Muscle layer of colon (tissue), 2 donors: Measurements from ENCODE around the gene APOE.
"Not testable (repeated sequence)": the region's sequence is repeated elsewhere in the genome, so short reads cannot be mapped to it uniquely, and the experiment has no call there.

ENCODE experiments used
- H3K27ac ChIP-seq: one replicate; pipeline ENCODE4 v1.7.0; 2013; ENCODE audit warnings: low read depth, mild to moderate bottlenecking, low read length, moderate library complexity
- H3K27me3 ChIP-seq, 2 donors: one replicate each; pipeline ENCODE4 v1.7.0; 2013; ENCODE audit warnings: low read length in 2 of 2, mild to moderate bottlenecking in 2 of 2; ENCODE audit not compliant: insufficient read depth in 2 of 2, control insufficient read depth in 1 of 2
- H3K36me3 ChIP-seq: one replicate; pipeline ENCODE4 v1.7.0; 2013; ENCODE audit warnings: mild to moderate bottlenecking, low read length; ENCODE audit not compliant: insufficient read depth
- H3K4me1 ChIP-seq: one replicate; pipeline ENCODE4 v1.7.0; 2013; ENCODE audit warnings: mild to moderate bottlenecking, low read length; ENCODE audit not compliant: insufficient read depth
- H3K4me3 ChIP-seq, 2 donors: one replicate each; pipeline ENCODE4 v1.7.0; 2013; ENCODE audit warnings: low read length in 2 of 2, low read depth in 1 of 2, mild to moderate bottlenecking in 1 of 2, moderate library complexity in 1 of 2
- H3K9ac ChIP-seq: one replicate; pipeline ENCODE4 v1.7.0; 2013; ENCODE audit warnings: low read length
- H3K9me3 ChIP-seq: one replicate; pipeline ENCODE4 v1.7.0; 2013; ENCODE audit warnings: mild to moderate bottlenecking, low read length
- donor health status: abdominal sarcoma.
- donor health status: Adenocarcinoma of cecum.

Gene APOE

DNA sequence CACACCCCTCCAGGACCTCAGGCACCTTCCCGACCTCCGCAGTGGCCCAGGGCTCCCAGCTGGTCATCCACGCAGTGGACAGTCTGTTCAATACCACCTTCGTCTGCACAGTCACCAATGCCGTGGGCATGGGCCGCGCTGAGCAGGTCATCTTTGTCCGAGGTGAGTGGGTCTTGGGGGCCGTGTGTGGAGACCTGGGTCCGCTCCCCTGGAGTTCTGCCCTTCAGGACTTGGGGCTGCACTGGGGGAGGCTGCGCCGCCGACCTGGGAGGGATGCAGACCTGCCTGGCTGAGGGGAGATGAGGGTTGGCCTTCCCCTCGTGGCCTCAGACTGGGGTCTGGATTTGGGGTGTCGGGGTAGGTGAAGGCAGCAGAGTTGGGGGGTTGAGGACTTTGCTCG is 31.3 kb upstream of the APOE start:
- H3K27ac ChIP-seq = no peak overlapping the region

DNA sequence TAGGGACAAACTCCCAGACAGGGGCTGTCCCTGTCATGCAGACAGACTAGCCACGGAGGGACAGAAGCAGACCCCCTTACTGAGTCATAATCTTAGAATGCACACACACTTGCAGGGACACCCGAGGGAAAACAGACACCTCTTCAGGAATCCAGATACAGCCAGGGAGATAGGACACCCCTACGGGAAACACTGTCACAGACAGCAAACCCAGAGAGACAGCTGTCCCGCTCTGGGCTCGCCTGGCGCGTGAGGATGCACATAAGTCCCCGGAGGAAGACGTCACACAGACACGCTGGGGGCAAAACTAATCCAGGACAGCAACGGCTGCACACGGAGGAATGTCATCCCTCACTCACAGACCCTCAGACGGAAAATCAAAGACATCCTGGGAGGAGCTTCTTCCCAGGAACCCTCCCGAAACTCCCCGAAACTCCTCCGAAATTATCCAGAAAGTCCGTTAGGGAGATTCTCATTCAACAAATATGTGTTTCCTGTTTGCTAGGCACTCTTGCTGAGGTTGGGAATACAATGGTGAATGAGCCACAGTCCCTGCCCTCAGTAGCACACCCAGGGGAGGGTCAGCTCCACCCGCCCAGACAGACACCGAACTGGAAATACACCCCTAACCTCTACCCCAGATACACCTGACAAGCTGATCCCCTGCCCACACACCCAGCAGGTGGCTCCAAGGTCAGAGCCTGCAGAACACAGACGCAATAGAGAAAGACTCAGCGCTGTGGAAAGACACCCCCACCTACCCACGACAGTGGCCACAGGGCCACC is 29.7 kb upstream of the APOE start:
- Histone ChIP-seq H3K9me3 (no peaks in the 10 kb centered on the region), H3K27ac (no peak overlapping the region), H3K4me3 (no peak overlapping the region), H3K27me3 (no peaks in the 10 kb centered on the region), H3K4me1 (no peaks in the 10 kb centered on the region), H3K36me3 (peaks cover 54% of the 10 kb centered on the region), H3K9ac (no peak overlapping the region)

More for the DNA sequence above, 31.3 kb upstream of the APOE start:
- H3K9me3 ChIP-seq = no peaks in the 10 kb centered on the region
- peaks cover 54% of the 10 kb centered on the region for H3K36me3 ChIP-seq
- no peaks in the 10 kb centered on the region for H3K4me1 ChIP-seq
- H3K9ac ChIP-seq = no peak overlapping the region
- H3K4me3 ChIP-seq = no peak overlapping the region
- no peaks in the 10 kb centered on the region for H3K27me3 ChIP-seq

DNA sequence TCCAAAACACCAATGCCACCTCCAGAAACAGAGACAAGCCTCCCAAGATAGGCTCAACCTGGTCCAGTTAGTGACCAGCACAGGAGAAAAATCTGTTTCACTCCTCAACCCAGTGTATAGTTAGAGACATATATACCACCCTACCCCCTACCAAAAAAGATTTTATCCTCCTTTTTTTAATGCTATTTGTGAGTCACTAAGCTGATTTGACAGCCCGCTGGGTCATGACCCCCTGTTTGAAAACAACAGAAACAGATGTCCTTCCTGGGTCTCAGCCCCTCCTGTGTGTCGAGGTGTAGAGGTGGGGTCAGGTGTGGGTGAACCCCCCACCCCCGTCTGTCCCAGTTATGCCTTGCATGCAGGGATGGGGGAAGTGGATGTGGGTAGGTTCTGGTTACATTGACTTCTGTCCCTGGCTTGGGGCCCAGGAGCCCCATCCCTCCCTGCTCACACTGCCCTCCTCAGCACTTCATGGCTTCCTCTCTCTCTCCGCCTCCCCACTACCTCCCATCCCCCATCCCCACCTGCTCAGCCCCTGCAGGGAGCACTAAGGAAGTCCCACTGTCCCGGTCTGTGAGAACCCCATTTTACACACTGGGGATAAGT is 28.6 kb upstream of the APOE start:
- Histone ChIP-seq H3K36me3 (peaks cover 48% of the 10 kb centered on the region), H3K27me3 (no peaks in the 10 kb centered on the region), H3K27ac (no peak overlapping the region)

DNA sequence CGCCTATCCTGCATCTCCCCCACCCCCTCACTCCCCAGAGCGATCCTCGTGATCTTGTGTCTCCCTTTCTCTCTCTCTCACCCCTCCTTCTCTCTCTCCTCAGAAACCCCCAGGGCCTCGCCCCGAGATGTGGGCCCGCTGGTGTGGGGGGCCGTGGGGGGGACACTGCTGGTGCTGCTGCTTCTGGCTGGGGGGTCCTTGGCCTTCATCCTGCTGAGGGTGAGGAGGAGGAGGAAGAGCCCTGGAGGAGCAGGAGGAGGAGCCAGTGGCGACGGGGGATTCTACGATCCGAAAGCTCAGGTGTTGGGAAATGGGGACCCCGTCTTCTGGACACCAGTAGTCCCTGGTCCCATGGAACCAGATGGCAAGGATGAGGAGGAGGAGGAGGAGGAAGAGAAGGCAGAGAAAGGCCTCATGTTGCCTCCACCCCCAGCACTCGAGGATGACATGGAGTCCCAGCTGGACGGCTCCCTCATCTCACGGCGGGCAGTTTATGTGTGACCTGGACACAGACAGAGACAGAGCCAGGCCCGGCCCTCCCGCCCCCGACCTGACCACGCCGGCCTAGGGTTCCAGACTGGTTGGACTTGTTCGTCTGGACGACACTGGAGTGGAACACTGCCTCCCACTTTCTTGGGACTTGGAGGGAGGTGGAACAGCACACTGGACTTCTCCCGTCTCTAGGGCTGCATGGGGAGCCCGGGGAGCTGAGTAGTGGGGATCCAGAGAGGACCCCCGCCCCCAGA is 27.3 kb upstream of the APOE start:
- no peaks in the 10 kb centered on the region for H3K27me3 ChIP-seq
- no peaks in the 10 kb centered on the region for H3K9me3 ChIP-seq
- no peak overlapping the region for H3K9ac ChIP-seq
- H3K4me3 ChIP-seq = no peak overlapping the region
- no peak overlapping the region for H3K27ac ChIP-seq
- H3K4me1 ChIP-seq = no peaks in the 10 kb centered on the region
- peaks cover 38% of the 10 kb centered on the region for H3K36me3 ChIP-seq

More for the DNA sequence above, 28.6 kb upstream of the APOE start:
- H3K4me1 ChIP-seq = no peaks in the 10 kb centered on the region
- no peak overlapping the region for H3K4me3 ChIP-seq
- no peak overlapping the region for H3K9ac ChIP-seq
- no peaks in the 10 kb centered on the region for H3K9me3 ChIP-seq

DNA sequence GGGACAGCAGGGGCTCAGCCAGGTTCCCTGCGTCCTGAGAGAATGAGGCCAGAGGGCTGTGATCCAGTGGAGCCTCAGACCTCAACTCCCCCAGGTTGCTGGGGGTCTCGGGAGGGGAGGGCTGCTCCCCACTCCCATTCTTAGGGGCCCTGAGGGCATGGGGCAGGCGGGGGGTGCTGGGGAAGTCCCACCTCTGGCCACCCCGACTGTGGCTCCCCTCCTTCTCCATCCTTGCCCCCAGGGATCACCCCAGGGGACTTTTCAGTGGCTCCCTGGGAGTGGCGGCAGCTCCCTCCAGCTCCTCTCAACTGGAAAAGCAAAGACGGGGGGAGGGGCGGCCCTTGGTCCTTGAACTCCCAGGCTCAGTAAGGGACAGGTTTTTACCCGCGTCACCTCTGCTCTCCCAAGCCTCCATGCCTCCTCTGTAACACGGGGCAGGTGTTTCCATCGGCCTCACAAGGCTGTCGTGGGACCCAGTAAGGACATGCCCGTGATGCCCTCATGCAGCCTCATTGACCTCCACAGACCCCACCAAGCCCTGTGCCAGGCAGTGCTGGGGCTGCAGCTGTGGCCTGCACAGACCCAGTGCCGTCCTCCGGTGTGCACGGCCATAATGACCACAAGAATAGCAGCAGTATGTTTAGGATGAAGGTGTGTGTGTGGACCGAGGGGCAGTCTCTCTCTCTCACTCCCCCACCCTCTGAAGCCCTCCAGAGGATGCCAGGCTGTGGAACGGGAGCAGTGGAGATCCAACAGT is 26.1 kb upstream of the APOE start:
- Histone ChIP-seq H3K4me3 (no peak overlapping the region), H3K36me3 (peaks cover 30% of the 10 kb centered on the region), H3K27ac (no peak overlapping the region), H3K27me3 (no peaks in the 10 kb centered on the region), H3K9ac (no peak overlapping the region), H3K4me1 (no peaks in the 10 kb centered on the region), H3K9me3 (no peaks in the 10 kb centered on the region)

DNA sequence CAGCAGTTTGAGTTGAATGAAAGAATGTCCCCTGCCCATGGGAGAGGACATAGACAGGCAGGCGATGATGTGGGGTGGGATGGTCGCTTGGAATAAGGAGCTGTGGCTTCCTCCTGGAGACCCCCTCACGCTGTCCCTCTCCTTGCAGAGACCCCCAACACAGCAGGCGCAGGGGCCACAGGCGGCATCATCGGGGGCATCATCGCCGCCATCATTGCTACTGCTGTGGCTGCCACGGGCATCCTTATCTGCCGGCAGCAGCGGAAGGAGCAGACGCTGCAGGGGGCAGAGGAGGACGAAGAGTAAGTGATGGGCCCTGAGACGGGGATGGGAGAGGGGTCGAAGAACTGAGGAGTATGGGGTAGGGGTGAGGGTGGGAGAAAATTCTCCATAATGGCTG is 23.5 kb upstream of the APOE start:
- Histone ChIP-seq H3K4me1 (no peaks in the 10 kb centered on the region), H3K36me3 (peaks cover 14% of the 10 kb centered on the region)

DNA sequence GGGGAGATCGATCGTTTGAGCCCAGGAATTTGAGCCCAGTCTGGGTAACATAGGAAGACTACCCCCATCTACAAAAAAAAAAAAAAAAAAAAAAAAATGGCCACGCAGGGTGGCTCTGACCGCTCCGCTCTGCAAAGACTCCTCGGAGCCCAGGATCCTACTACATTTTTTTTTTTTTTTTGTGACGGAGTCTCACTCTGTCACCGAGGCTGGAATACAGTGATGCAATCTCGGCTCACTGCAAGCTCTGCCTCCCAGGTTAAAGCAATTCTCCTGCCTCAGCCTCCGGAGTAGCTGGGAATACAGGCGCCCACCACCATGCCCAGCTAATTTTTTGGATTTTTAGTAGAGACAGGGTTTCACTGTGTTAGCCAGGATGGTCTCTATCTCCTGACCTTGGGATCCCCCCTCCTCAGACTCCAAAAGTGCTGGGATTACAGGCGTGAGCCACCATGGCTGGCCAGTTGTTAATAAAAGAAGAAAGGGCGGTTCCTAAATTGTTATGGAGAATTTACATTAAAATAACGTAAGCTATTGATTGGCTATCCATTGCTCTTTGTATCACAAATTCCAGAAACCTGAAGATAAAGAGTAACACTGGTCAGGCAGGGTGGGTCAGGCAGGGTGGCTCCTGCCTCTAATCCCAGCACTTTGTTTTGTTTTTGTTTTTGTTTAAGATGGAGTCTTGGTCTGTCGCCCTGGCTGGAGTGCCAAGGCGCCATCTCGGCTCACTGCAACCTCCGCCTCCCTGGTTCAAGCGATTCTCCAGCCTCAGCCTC is 22.8 kb upstream of the APOE start:
- not testable (repeated sequence) for H3K27me3 ChIP-seq, H3K9me3 ChIP-seq, H3K4me3 ChIP-seq, H3K9ac ChIP-seq, H3K27ac ChIP-seq, H3K4me1 ChIP-seq
- H3K36me3 ChIP-seq = peaks cover 17% of the 10 kb centered on the region

More for the DNA sequence above, 23.5 kb upstream of the APOE start:
- H3K9ac ChIP-seq = no peak overlapping the region
- H3K27me3 ChIP-seq = no peaks in the 10 kb centered on the region
- H3K4me3 ChIP-seq = no peak overlapping the region
- no peaks in the 10 kb centered on the region for H3K9me3 ChIP-seq
- no peak overlapping the region for H3K27ac ChIP-seq

DNA sequence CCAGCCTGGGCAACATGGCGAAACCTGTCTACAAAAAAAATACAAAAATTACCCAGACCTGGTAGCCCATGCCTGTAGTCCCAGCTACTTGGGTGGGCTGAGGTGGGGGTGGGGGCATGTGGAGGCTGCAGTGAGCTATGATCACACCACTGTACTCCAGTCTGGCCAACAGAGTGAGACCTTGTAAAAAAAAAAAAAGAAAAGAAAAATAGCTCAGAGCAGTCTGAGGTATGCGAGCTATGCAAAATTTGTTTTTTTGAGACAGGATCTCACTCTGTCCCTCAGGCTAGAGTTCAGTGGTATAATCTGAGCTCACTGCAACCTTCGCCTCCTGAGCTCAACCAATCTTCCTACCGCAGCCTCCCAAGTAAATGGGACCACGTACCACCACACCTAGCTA is 21.7 kb upstream of the APOE start:
- peaks cover 23% of the 10 kb centered on the region for H3K36me3 ChIP-seq
- H3K27me3 ChIP-seq = no peaks in the 10 kb centered on the region
- H3K9me3 ChIP-seq = no peaks in the 10 kb centered on the region
- H3K4me1 ChIP-seq = no peaks in the 10 kb centered on the region
- no peak overlapping the region for H3K27ac ChIP-seq
- no peak overlapping the region for H3K9ac ChIP-seq
- no peak overlapping the region for H3K4me3 ChIP-seq

DNA sequence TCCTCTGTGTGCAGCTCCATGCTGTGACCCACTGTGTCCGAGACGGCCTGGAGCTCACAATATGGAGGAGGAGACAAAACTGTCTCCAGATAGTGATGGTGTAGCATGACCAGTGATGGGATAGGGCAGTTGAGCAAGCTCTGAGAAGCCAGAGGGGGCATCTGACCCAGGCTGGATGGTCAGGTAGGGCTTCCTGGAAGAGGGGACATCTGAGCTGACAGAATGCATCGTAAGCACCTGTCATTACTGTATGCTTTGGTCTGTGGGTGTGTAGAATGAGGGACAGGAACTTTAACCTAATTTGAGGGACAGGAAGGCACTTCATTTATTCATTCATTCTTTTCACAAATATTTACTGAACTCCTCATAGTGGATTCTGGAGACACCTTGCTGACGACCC is 21.0 kb upstream of the APOE start:
- Histone ChIP-seq H3K4me3 (no peak overlapping the region), H3K9ac (no peak overlapping the region), H3K27me3 (no peaks in the 10 kb centered on the region), H3K27ac (no peak overlapping the region), H3K4me1 (peaks cover 3% of the 10 kb centered on the region), H3K9me3 (no peaks in the 10 kb centered on the region), H3K36me3 (peaks cover 23% of the 10 kb centered on the region)

DNA sequence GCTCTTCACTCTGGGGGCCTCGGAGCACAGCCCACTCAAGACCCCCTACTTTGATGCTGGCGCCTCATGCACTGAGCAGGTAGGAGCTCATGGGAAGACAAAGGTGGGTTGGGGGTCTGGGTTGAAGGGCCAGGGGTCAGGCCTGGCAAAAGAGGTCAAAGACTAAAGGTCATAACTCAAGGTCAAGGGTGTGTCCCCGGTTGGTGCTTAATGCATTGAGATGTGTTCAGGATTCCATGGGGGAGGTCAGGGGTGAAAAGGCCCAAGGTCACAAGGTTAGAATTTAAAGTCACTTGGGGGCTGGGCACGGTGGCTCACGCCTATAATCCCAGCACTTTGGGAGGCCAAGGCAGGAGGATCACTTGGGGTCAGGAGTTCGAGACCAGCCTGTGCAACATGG is 19.5 kb upstream of the APOE start:
- Histone ChIP-seq H3K27ac (no peak overlapping the region), H3K9me3 (no peaks in the 10 kb centered on the region), H3K4me1 (peaks cover 8% of the 10 kb centered on the region), H3K9ac (no peak overlapping the region), H3K4me3 (no peak overlapping the region), H3K36me3 (peaks cover 23% of the 10 kb centered on the region), H3K27me3 (no peaks in the 10 kb centered on the region)
